RWPE2 (cell line): Measurements from ENCODE around the gene NEGR1.

Source experiments
- ATAC-seq: fragments of 200-7000 bp; cut with Tn5 transposase; 3 replicates; pipeline ENCODE4 v1.9.1; 2021; ENCODE audit warnings: low read depth
- DNase-seq: peaks from one replicate; pipeline ENCODE4 v3.0.0-alpha.2; 2020; ENCODE audit warnings: low spot score
- H3K27ac ChIP-seq: fragments of 450-650 bp; 2 replicates; pipeline ENCODE4 v1.5.1; 2017; ENCODE audit warnings: mild to moderate bottlenecking; ENCODE audit not compliant: poor library complexity, severe bottlenecking
- H3K27me3 ChIP-seq: fragments of 250-450 bp; sonication (Bioruptor Pico); 2 replicates; pipeline ENCODE4 v1.5.1; 2021; ENCODE audit warnings: mild to moderate bottlenecking, moderate library complexity; ENCODE audit not compliant: insufficient read depth, poor library complexity, severe bottlenecking
- H3K36me3 ChIP-seq: fragments of 250-450 bp; sonication (Bioruptor Pico); 2 replicates; pipeline ENCODE4 v1.5.1; 2020; ENCODE audit warnings: low read depth, mild to moderate bottlenecking, moderate library complexity
- H3K4me1 ChIP-seq: fragments of 250-450 bp; sonication (Bioruptor Pico); 2 replicates; pipeline ENCODE4 v1.5.1; 2021; ENCODE audit warnings: mild to moderate bottlenecking, moderate library complexity; ENCODE audit not compliant: insufficient read depth, poor library complexity, severe bottlenecking
- H3K4me3 ChIP-seq: fragments of 250-450 bp; sonication (Bioruptor Pico); 2 replicates; pipeline ENCODE4 v1.5.1; 2021; ENCODE audit warnings: mild to moderate bottlenecking, moderate library complexity; ENCODE audit not compliant: severe bottlenecking
- H3K9me3 ChIP-seq: fragments of 250-450 bp; sonication (Bioruptor Pico); 2 replicates; pipeline ENCODE4 v1.5.1; 2021; ENCODE audit warnings: mild to moderate bottlenecking, moderate library complexity; ENCODE audit not compliant: severe bottlenecking
- TF ChIP-seq, protein P1 (sequence below): fragments of 450-650 bp; IDR thresholded peaks from one replicate; pipeline ENCODE4 v1.5.1; 2017; ENCODE audit warnings: mild to moderate bottlenecking, moderate library complexity; ENCODE audit not compliant: poor library complexity, severe bottlenecking

Gene NEGR1

DNA sequence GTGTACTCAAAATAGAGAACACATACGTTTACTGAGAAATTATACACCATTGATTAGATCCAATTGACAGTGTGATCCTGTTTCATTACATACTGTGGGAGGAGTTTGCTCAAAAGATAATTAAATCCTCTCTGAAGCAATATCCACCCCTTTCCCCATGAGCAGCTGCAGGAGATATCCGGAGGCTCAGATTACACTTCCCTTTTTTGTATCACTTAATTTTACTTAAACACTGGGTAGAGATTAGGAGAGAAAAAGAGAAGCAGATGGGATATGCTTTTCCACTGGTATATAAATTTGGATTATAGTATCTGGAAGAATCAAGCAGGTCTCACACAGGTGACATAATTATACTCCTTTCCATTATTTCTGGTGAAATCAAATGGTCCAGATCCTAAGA is 868.2 kb downstream of the NEGR1 start:
- H3K36me3 ChIP-seq = no peaks in the 10 kb centered on the region
- H3K27ac ChIP-seq = no peak overlapping the region
- TF ChIP-seq, protein P1, sequence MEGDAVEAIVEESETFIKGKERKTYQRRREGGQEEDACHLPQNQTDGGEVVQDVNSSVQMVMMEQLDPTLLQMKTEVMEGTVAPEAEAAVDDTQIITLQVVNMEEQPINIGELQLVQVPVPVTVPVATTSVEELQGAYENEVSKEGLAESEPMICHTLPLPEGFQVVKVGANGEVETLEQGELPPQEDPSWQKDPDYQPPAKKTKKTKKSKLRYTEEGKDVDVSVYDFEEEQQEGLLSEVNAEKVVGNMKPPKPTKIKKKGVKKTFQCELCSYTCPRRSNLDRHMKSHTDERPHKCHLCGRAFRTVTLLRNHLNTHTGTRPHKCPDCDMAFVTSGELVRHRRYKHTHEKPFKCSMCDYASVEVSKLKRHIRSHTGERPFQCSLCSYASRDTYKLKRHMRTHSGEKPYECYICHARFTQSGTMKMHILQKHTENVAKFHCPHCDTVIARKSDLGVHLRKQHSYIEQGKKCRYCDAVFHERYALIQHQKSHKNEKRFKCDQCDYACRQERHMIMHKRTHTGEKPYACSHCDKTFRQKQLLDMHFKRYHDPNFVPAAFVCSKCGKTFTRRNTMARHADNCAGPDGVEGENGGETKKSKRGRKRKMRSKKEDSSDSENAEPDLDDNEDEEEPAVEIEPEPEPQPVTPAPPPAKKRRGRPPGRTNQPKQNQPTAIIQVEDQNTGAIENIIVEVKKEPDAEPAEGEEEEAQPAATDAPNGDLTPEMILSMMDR = no peak
- no peaks in the 10 kb centered on the region for H3K9me3 ChIP-seq
- ATAC-seq (no peak), DNase-seq (no peak)
- H3K4me3 ChIP-seq = no peak overlapping the region
- no peaks in the 10 kb centered on the region for H3K4me1 ChIP-seq
- H3K27me3 ChIP-seq = peaks cover 3% of the 10 kb centered on the region

DNA sequence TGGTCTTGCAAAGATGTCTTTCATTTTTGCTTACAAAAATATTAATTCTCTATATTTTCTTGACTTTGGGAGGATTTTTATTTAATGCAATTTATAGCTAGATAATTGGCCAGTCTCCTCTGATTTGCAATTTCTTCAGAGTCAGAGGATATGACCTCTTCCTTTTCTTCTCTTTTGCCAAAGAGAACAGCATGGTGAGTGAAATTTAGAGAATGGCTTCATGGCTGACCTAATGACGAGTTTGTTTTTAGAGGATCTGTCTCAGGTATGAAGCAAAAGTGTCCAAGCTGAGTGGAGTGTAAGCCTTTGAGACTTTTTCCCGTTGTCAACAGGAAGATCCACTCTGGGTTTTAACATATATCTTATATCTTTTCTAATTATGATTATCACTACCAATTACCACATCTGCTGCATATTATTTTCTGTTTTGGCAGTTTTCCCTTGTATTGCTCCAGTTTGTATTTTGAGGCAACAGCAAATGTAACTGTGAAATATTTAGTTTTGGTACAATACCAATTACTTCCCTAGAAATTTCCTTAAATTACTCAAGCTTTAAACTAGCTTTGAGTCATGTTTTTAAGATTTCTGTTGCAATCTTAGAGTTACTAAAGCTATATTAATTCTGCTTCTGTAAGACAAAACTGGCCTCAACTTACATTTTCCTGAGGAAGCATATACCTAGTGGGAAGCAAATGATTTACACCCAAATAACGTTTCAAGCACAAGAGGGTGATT is 868.7 kb downstream of the NEGR1 start:
- DNase-seq (no peak), ATAC-seq (no peak)
- no peaks in the 10 kb centered on the region for H3K9me3 ChIP-seq
- H3K36me3 ChIP-seq = no peaks in the 10 kb centered on the region
- peaks cover 3% of the 10 kb centered on the region for H3K27me3 ChIP-seq
- H3K4me1 ChIP-seq = no peaks in the 10 kb centered on the region
- TF ChIP-seq, protein P1 = no peak
- H3K27ac ChIP-seq = no peak overlapping the region
- H3K4me3 ChIP-seq = no peak overlapping the region

DNA sequence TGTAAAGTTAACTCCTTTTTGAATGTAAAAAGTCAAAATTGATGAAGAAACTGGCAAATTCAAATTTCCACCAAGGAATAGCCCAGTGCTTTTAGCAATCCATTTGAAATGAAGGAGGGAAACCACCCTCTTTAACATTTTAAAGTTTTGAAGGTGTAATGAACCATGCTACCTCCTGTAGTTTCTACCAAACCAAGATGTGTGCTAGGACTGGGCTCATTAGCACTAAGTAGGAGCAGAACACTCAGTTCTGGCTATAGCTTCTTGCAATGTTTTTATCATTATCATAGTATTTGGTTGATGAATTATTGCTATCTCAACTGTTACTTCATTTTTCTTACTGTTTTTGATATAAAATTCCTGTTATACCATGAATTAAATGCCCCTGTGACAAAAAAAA is 882.3 kb downstream of the NEGR1 start:
- TF ChIP-seq, protein P1 = no peak
- Histone ChIP-seq H3K4me1 (no peaks in the 10 kb centered on the region), H3K27me3 (no peaks in the 10 kb centered on the region), H3K27ac (no peak overlapping the region), H3K36me3 (no peaks in the 10 kb centered on the region), H3K9me3 (no peaks in the 10 kb centered on the region), H3K4me3 (no peak overlapping the region)
- DNase-seq (no peak), ATAC-seq (no peak)

DNA sequence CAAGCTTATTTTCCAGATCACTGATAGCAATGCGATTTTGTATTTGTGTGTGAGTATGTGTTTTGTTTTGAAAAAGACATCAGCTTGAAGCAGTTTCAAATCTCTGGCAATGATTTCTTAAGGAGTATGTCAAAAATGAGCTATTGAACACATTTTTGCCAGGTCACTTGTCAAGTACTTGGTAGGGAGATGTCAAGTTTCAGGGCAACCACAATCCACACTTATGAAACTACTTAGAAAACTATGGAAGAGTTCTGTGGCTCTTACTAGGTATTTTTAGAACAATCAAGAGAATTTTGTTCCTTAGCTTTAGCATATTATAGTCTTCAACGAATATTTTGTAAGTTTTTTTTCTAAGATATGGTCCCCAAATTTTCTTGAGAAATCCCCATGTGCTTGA is 882.7 kb downstream of the NEGR1 start:
- TF ChIP-seq, protein P1 = no peak
- no peak for ATAC-seq
- no peaks in the 10 kb centered on the region for H3K9me3 ChIP-seq
- H3K36me3 ChIP-seq = no peaks in the 10 kb centered on the region
- DNase-seq = no peak
- no peaks in the 10 kb centered on the region for H3K4me1 ChIP-seq
- no peak overlapping the region for H3K4me3 ChIP-seq
- no peak overlapping the region for H3K27ac ChIP-seq
- no peaks in the 10 kb centered on the region for H3K27me3 ChIP-seq

DNA sequence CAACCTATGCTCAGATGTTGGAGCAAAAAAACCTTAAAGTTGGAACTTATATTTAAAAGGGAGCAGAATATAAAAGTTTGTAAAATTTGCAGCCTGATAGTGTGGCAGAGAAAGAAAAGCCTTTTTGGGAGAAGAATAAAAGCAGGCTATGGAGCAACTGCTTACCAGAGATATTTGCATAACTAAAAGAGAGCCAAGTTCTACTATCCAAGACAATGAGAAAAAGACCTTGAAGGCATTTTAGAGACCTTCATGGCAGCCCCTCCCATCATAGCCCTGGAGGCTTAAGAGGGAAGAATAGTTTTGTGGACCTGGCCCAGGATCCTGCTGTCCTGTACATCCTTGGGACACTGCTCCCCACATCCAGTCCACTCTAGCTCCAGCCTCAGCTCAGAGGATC is 889.0 kb downstream of the NEGR1 start:
- no peak overlapping the region for H3K27ac ChIP-seq
- H3K9me3 ChIP-seq = no peaks in the 10 kb centered on the region
- no peaks in the 10 kb centered on the region for H3K36me3 ChIP-seq
- ATAC-seq (no peak), DNase-seq (no peak)
- TF ChIP-seq, protein P1 = no peak
- no peak overlapping the region for H3K4me3 ChIP-seq
- H3K27me3 ChIP-seq = no peaks in the 10 kb centered on the region
- no peaks in the 10 kb centered on the region for H3K4me1 ChIP-seq
